GM19025 (cell line): ENCODE results near the gene STK39.

Experiments used
- ATAC-seq: cut with Tn5 transposase; IDR thresholded peaks from one replicate; pipeline ENCODE4 v1.9.1; 2021; ENCODE audit warnings: mild to moderate bottlenecking, low read depth, moderate library complexity; ENCODE audit not compliant: unreplicated experiment

STK39 gene

DNA sequence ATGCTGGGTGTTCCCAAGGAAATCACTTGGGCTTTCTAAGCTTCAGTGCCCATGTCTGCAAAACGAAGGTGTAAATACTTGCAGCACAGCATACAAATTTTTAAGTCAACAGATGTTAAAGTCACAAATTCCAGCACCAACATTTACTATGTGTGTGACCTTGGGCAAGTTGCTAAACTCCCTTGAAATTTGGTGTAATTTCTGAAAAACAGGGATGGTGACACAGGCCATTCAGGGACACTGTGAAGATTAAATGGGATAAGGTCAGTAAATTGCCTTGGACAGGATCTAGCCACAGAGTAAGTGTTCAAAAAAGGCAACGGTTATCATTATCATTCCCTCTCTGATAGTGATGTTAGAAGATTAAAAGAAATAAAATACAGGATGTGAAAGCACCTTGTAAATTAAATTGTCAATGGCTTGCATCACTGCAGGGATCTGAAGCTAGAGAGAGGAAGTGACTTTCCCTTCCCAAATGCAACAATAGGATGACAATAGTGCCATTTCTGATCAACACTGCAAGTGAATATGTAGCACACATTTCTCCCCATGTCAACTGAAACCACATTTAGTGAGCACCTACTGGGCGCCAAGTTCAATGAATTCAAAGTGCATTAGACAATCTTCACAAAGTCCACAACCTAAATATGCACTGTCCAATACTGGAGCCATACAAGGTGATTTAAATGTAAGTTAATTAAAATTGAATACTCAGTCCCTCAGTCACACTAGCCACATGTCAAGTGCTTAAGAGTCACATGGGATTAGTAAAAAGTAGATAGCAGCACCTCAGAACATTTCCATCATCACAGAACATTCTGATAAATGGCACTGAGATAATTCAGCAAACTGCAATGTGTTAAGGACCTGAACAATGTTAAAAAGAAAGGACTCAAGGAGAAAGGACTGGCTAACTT, 81.2 kb downstream of the STK39 start:
- no peak for ATAC-seq

- no peak for ATAC-seq
Measured at GRCh38 chr2:168165397-168165796, 82.0 kb downstream of the STK39 start.

GRCh38 chr2:168160897-168161296, 86.5 kb downstream of the STK39 start:
- no peak for ATAC-seq

DNA sequence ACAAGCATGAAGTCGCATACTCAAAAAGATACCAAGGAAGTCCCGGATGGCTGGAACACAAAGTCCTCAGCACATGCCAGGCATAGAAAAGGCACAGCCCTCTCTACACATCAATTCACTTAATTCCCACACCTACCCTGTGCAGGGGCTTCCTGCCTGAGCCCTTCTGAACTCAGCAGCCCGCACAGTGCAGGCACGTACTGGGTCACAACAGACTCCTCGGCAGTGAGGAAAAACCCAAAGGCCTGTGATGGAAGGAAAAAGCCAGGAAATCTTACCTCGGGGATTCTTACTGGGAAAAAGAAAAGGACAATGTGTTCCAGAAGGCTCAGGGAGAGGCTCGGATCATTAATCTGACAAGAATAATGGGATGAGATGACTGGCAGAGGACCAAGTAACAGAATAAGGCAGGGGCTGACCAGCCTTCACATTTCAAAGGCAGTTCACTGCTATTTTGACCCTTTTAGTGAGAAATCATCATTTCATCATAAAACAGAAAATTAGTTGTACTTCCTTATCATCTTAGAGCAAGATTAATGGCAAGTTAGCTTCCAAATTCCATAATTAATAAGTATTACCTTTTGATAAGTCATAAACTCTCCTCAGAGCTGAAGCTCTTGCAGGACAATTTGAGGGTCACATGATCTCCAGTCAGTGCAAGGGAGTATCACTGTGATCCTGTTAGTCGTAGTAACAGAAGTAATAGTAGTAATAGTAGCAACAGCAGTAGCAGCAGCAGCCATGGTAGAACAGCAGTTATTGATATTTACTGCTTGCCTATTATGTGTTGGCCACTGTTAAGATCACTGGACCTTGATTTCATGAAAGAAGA, 87.4 kb downstream of the STK39 start:
- ATAC-seq, result no peak

DNA sequence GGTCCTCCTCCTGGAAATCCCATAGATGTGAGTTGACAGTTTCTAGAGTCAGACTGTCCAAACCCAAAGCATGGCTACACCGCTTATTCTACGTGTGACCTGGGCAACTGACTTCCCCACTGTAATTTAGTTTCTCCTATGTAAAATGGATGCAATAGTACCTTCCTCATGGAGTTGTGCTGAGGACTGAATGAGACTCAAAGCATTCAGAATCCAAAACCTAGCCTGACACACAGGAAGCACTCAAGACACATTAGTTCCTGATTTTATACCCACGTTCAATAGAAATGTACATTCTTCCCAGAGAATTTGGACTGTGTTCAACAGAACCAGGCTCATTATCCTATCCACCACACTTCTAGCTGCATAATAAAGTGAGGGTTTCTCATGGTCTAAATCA, 88.8 kb downstream of the STK39 start:
- no peak for ATAC-seq

GRCh38 chr2:168157926-168158325, 89.5 kb downstream of the STK39 start:
- no peak for ATAC-seq

DNA sequence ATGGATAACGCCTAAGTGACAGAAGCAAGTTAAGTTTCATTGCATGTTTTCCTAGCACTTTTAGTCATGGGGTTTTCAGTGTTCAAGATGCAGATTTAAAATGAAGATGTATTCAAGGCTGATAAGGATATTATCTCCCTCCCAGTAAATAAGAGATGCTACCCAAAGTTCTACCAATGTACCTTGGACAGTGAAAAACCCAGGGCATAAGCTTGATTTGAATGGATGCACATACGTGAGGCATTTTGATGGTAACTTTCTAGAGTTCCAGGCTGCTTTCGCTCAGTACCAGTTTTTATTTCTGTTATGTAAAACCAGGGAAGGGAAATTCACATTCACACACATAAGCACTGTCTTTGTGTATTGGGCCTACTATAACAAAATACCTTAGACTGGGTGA, 90.3 kb downstream of the STK39 start:
- no peak for ATAC-seq

GRCh38 chr2:168156661-168157060, 90.7 kb downstream of the STK39 start:
- no peak for ATAC-seq

DNA sequence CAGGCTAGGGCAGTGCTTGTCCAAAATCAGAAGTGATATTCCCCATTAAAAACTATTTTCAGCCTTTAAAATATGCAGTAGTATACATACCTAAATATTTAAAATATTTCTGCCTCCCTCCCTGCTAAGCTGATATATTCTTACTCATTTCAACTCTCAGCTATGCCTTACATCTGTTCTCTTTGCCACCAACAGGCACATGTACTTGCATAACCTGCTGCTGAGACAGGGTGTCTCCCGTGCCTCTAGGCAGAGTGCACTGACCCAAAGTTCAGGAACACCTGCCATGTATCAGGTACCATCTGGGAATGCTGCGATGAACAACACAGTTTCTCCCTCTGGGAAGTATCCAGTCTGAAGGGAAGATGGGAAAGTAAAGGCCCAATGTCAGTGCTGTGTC, 91.7 kb downstream of the STK39 start:
- ATAC-seq, result no peak

- ATAC-seq, result no peak
Measured at GRCh38 chr2:168155046-168155445, 92.3 kb downstream of the STK39 start.

- ATAC-seq, result no peak
Measured at GRCh38 chr2:168152902-168153530, 94.4 kb downstream of the STK39 start.

GRCh38 chr2:168149986-168150385, 97.4 kb downstream of the STK39 start:
- no peak for ATAC-seq

DNA sequence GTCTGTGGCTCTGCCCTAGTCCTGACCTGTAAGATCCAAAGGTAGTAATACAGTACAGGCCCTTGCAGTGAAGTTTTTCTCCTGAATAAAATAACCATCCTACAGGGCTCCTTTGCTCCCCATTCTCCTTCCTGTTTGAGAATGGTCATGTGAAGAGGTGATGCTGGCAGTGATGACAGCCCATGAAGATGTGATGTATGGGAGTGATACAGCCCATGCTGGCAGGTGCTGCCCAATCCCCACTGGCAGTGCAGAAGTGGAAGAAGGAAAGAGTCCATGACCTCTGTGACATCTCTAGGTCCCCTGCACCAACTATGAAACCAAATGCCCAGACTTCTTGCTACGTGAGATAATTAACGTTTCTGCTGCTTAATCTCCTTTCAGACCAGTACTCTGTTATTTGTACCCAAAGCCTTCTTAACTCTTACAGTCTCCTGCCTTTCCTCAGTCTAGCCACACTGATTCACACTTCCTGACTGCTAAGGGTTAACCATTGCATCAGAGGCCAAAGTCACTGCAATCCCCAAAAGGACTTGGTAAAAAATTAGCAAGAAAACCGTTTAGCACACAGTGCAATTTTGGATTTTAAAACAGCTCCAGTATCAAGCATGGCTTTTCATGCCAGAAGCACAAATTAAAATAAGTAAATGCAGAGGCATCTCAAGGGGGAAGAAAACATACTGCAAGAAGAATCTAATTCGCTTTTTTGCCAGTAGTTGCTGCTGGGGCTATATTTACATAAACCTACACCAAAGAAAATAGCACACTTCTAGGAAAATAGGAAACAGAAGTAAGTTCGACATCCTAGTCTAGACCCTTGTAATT, 98.0 kb downstream of the STK39 start:
- ATAC-seq, result no peak

DNA sequence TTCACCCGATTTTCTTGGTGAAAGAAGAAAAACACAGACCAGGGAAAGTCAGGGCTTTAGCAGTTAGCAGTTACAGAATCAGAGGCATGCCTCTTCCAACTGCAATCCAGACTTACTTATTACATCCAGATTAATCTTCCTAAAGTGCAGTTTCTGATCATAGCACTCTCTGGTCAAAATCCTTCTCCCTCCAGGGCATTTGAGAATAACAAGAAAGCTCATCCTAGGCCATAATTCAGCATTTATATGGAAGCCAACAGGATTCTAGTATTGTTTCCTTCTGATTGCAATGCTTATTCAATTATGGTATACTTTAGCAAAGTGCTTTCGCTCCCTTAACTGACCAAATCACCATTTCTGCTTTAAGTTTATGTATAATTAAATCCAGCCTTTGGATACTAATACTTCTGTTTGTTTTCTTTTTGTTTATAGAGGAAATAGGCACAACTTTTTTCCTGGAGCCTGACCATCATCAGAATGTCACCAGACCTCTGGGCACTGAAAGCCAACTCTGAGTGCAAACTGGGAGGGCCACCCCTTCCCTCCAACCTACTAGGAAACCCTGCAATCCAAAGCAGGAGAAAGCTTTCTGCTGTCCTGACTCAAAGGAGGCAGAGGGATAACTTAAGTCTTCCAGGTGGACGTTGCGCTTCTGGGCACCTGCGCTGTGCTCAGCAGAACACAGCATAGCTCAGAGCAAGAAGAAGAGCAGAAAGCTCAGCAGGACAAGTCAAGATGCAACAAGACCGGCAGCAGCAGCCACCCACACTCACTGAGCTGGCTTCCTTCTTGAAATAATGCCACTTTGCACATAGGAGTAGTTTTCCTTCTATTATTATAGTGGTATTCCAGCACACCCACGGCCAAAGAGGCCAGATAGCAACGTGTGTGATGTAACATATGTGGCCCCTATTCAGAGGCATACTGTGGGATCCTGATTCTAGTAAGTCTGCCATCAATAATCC, 99.3 kb downstream of the STK39 start:
- ATAC-seq, result no peak

DNA sequence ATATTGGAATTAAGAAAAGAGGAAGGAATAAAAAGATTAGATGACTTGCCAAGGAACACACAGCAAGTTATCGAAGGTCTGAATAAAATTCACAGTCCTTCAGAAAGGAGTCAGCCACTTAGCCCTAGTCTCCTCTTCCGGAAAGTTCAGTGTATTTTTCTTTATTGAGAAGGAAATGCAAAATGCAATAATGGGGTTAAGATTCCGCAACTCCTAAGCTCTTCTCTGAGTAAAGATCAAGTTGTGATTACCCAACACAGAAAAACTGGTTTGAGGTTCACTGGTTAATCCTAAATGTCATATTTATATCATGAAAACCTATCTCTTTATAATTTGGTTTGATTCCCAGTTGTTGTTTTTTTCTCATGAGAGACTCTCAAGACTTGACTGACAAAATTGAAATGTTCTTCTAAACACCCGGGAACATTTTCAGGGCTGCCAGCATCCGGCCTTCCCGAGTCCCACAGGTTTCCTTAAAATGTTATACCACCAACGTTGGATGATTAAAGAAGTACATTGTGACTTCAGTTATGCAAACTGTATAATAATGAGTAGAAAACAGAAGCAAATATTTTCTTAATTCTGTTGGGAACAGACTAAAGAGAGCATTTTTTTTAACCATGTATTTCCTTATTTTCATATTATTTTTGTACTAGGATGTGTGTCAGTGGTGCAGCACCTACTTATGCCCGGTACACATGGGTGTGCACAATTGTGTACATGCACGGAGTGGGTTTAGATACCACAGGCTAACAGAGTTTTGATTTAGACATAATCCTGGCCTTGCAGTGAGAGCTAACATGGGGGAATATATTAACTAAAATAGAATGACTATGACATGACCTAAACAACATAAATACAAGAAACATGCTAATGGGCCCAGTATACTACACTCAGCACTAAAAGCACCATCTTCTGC, 100.2 kb downstream of the STK39 start:
- no peak for ATAC-seq

DNA sequence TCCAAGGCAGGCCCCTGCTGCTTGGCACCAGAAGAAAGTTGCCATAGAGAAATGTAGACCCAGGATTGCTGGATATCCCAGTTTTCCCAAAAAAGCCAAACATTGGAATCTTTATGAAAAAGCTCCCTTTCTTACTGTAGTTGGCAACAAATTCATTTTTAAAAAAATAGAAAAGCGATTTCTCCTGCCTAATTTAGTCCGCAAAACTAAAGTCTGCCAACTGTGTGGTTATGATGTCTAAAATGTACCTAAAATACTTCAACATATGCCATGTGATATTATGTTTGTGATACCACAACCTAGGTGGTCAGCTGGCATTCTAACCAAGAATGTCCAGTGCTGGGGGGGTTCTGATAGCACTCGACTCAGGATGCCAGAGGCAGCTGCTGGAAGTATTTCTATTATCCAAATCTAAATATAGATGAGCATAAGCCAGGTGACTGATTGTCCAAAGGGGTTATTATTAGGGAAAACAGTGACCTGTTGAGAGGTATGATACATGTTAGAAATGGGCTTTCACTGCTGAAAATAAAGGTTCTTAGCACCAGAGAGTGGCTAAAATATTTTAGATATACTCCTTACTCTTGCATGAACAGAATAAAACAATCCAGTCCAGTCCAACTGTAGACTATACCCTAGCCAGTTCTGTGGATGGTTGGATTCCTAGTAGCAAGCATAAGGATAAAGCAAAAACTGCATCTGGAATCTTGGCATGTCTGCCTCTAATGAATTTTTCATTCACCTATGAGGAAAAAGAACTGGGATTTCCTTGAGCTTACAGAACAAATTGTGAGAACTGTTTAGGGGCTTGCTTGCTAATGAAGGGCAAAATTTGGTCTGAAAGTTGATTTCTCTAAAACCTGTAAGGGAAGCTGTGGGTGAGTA, 101.7 kb downstream of the STK39 start:
- ATAC-seq, result no peak

DNA sequence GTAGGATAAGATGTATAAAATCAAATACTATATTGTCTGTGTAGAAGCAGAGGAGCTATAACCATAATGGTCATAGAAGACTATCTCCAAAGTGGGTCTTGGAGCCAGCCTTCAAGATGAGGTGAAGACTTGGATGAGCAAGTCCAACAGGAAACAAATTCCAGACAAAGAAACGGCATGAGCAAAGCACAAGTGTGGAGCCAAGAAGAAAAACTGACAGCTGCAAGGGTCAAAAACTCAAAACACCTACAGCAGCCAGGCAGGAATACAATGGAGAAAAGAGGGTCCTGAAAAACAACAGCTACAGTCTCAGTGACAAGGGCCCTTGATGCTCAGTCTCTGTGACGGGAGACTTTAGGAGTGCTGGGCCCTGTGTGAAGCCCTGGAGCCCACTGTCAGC, 102.4 kb downstream of the STK39 start:
- no peak for ATAC-seq
